GM21737 (cell line): ENCODE results near the gene ZNF334.

Experiments used
- ATAC-seq: cut with Tn5 transposase; IDR thresholded peaks from one replicate; pipeline ENCODE4 v1.9.1; 2021; ENCODE audit warnings: mild to moderate bottlenecking, moderate library complexity; ENCODE audit not compliant: unreplicated experiment

The ZNF334 gene

GRCh38 chr20:46488451-46488850 is 24.9 kb downstream of the ZNF334 start:
- no peak for ATAC-seq

DNA sequence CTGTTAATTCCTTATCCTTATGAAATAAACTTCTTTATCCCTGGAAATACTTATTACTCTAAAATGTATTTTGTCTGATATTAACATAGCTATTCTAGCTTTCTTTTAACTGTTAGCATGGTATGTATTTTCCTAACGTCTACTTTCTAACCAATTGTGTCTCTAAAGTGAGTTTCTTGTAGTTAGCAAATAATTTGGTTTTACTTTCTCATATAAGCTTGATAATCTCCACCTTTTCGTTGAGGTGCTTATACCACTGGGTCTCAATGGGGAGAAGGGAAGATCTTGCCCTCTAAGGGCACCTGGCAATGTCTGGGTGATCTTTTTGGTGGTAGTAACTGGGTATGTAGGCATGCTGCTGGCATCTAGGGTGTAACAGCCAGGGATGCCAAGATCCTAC is 25.7 kb downstream of the ZNF334 start:
- no peak for ATAC-seq

DNA sequence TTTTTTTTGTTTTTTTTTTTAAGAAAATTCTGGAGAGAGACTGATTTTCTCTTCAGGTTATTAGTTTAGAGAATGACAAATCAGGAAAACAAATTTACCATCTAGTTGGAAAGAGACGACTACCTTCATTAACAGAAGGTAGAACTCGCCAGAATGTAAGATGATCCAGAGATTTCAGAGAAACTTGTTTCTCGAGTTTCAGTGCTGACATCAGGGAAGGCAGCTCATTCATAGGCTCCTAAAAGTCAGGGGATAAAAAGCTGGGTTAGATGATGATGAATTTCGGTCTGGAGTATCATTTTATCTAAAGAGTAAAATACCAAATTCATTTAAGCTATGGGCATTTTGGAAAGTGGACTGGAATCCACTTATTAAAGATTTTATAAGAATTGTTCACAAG is 27.9 kb downstream of the ZNF334 start:
- no peak for ATAC-seq

DNA sequence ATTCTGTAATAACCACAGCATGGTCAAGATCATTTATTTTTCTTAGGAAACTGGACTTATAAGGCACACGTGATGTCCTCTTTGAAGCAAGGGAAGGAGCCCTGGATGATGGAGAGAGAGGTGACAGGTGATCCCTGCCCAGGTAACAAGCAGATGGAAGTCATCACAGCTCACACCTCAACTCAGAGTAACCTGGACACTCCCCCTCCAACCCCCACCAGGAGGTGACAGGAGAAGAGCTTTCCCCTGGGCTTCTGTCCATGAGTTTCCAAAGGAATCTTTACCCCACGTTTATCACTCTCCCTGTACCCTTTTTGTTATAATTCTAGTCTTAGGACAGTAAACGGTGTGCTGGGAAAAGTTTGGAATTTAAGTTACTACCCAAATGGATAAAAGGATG is 28.4 kb downstream of the ZNF334 start:
- ATAC-seq, result no peak

- no peak for ATAC-seq
Measured at GRCh38 chr20:46483879-46484278, 29.5 kb downstream of the ZNF334 start.

GRCh38 chr20:46482864-46483263 is 30.5 kb downstream of the ZNF334 start:
- no peak for ATAC-seq

- ATAC-seq, result no peak
Measured at GRCh38 chr20:46477640-46478039, 35.7 kb downstream of the ZNF334 start.

GRCh38 chr20:46477225-46477624 is 36.1 kb downstream of the ZNF334 start:
- no peak for ATAC-seq

DNA sequence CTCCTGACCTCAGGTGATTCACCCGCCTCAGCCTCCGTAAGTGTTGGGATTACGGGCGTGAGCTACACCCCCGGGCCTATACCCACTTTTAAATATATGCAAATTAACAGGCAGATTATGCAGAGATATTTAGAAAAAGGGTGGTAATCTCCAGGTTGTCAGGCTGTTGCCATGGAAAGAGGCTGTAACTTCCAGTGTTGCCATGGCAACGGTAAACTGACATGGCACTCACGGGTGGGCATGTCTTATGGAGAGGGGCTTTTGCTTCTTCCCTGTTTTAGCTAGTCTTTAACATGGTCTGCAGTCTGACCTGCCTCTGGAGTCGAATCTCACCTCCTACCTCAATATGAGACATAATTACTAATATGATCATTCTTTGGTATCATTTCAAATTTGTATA is 44.9 kb downstream of the ZNF334 start:
- ATAC-seq, result no peak

GRCh38 chr20:46464451-46464850 is 48.9 kb downstream of the ZNF334 start:
- no peak for ATAC-seq

DNA sequence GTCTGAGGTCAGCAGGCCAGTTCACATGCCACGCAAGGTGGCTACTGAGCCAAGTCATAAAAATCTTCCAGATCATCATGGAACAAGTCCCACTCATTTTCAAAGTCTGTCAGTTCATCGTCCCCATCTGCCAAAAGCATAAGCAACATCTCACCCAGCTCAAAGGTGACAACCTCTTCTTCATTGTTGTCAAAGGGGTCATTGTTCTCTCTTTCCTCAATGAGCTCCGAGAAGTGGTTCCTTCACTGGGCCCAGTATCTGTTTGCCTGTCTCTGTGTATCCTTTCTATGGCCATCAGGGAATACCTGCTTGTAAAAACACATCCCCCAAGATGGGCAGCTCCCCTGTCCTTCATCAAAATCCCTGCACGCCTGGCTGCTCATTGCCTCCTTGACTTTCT is 49.5 kb downstream of the ZNF334 start:
- no peak for ATAC-seq

- ATAC-seq, result no peak
Measured at GRCh38 chr20:46461808-46462207, 51.6 kb downstream of the ZNF334 start.

DNA sequence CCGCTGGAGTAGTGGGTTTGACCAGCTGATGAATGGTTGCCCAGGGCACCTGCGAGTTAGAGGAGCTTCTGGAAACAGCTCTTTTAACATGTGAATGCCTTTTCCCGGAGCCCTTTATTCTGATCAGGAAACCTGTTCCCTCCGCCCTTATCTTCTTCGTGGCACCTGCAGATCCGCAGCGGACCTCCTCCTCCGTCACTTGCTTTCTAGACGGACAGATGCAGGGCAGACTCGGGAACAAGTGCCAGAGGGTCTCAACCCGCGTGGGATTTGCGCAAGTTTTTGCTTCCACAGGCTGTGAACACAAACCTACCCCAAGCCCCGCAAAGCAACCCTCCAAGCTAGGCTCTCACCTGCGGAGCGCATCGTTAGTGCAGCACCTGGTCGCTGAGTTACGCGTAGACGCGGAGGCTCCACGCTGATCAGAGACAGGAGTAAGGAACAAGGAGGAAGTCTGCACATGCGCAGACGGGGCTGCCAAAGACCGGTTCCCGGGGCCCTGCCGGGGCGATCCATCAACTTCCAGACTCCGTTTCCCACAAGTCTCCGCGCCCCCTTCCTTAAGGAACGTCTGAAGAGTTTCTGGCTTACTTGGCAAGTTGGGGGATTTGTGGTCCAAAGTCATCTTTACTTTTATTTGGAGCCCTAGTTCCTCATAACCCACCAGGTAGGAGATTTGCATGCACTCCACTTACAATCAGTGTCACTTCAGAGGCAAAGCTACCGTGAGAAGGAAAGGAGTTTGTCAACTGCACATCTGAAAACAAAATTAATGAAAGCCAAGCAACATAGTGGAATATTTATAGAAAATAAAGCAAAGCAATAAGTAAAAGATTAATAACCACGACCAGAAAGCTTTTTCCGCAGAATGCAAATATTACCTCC is 54.3 kb downstream of the ZNF334 start:
- no peak for ATAC-seq

DNA sequence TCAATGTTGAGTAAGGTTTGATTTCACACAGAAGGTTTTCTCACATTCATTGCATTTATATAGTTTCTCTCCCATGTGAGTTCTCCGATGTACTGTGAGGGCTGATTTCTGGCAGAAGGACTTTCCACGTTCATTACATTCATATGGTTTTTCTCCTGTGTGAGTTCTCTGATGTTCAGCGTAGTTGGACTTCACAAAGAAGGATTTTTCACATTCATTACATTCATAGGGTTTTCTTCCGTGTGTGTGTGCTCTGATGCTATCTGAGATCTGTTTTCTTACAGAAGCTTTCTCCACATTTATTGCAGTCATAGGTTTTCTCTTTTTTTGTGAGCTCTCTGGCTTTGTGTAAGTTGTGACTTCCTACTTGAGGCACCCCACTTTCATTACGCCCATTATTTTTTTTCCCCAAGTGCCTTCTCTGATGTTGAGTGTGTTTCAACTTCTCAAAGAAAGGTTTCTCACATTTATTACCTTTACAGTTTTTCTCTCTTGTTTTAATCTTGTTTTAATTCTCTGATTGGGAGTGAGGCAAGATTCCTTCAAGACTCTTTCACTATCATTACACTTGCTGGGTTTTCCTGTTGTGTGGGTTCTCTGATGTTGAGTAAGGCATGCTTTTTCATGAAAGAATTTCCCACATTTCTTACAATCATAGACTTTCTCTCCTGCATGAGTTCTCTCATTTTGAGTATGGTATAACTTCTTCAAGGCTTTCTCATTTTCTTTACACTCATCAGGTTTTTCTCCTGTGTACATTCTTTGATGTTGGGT is 56.9 kb downstream of the ZNF334 start:
- ATAC-seq, result no peak

GRCh38 chr20:46455729-46456128 is 57.6 kb downstream of the ZNF334 start:
- ATAC-seq, result no peak
